Mucosa of stomach (tissue), 1 donor: Measurements from ENCODE around the gene ACTR1A.
A peak's percentile ranks its signal among the peaks of the same experiment; 100 is the strongest.

Experiments
- H3K27me3 ChIP-seq: one replicate; pipeline ENCODE4 v1.7.0; 2013; ENCODE audit warnings: mild to moderate bottlenecking, low read length; ENCODE audit not compliant: control insufficient read depth, insufficient read depth
- H3K36me3 ChIP-seq: one replicate; pipeline ENCODE4 v1.7.0; 2013; ENCODE audit warnings: low read length; ENCODE audit not compliant: control insufficient read depth, insufficient read depth
- H3K4me1 ChIP-seq: one replicate; pipeline ENCODE4 v1.7.0; 2013; ENCODE audit warnings: mild to moderate bottlenecking, low read length; ENCODE audit not compliant: control insufficient read depth, insufficient read depth
- H3K4me3 ChIP-seq: one replicate; pipeline ENCODE4 v1.7.0; 2013; ENCODE audit warnings: low read length
- H3K9ac ChIP-seq: one replicate; pipeline ENCODE4 v1.7.0; 2013; ENCODE audit warnings: mild to moderate bottlenecking, low read length, moderate library complexity
- H3K9me3 ChIP-seq: one replicate; pipeline ENCODE4 v1.7.0; 2013; ENCODE audit warnings: mild to moderate bottlenecking, low read length, moderate library complexity; ENCODE audit not compliant: control insufficient read depth
- donor health status: Pancreatic carcinoma.

Gene ACTR1A

GRCh38 chr10:102473445-102474331, 28.8 kb downstream of the ACTR1A start:
- H3K36me3 ChIP-seq = no peaks in the 10 kb centered on the region
- no peak overlapping the region for H3K9ac ChIP-seq
- H3K4me1 ChIP-seq = no peaks in the 10 kb centered on the region
- H3K27me3 ChIP-seq = no peaks in the 10 kb centered on the region
- H3K4me3 ChIP-seq = no peak overlapping the region
- H3K9me3 ChIP-seq = no peaks in the 10 kb centered on the region

GRCh38 chr10:102470579-102471546, 31.6 kb downstream of the ACTR1A start:
- Histone ChIP-seq H3K4me3 (no peak overlapping the region), H3K4me1 (no peaks in the 10 kb centered on the region), H3K9me3 (no peaks in the 10 kb centered on the region), H3K36me3 (no peaks in the 10 kb centered on the region), H3K27me3 (no peaks in the 10 kb centered on the region), H3K9ac (no peak overlapping the region)

GRCh38 chr10:102468683-102469082, 33.8 kb downstream of the ACTR1A start:
- Histone ChIP-seq H3K4me1 (no peaks in the 10 kb centered on the region), H3K4me3 (no peak overlapping the region), H3K9me3 (no peaks in the 10 kb centered on the region), H3K36me3 (no peaks in the 10 kb centered on the region), H3K27me3 (no peaks in the 10 kb centered on the region), H3K9ac (no peak overlapping the region)

- H3K9ac ChIP-seq = peak overlapping the region; percentile 29
- H3K36me3 ChIP-seq = no peaks in the 10 kb centered on the region
- H3K4me1 ChIP-seq = no peaks in the 10 kb centered on the region
- H3K4me3 ChIP-seq = peak overlapping the region; percentile 62
- no peaks in the 10 kb centered on the region for H3K27me3 ChIP-seq
- no peaks in the 10 kb centered on the region for H3K9me3 ChIP-seq
These were observed 34.5 kb downstream of the ACTR1A start for GRCh38 chr10:102467971-102468438.

GRCh38 chr10:102467318-102467717, 35.2 kb downstream of the ACTR1A start:
- no peaks in the 10 kb centered on the region for H3K9me3 ChIP-seq

GRCh38 chr10:102465466-102465865, 37.0 kb downstream of the ACTR1A start:
- H3K9ac ChIP-seq = no peak overlapping the region
- H3K4me3 ChIP-seq = no peak overlapping the region
- H3K4me1 ChIP-seq = peaks cover 22% of the 10 kb centered on the region
- H3K27me3 ChIP-seq = no peaks in the 10 kb centered on the region
- no peaks in the 10 kb centered on the region for H3K9me3 ChIP-seq
- no peaks in the 10 kb centered on the region for H3K36me3 ChIP-seq

More at GRCh38 chr10:102467318-102467717, 35.2 kb downstream of the ACTR1A start:
- H3K4me3 ChIP-seq = no peak overlapping the region
- H3K27me3 ChIP-seq = no peaks in the 10 kb centered on the region
- H3K9ac ChIP-seq = peak overlapping the region; percentile 29
- peaks cover 6% of the 10 kb centered on the region for H3K4me1 ChIP-seq
- H3K36me3 ChIP-seq = no peaks in the 10 kb centered on the region

GRCh38 chr10:102463983-102464382, 38.5 kb downstream of the ACTR1A start:
- H3K4me3 ChIP-seq = no peak overlapping the region
- no peak overlapping the region for H3K9ac ChIP-seq
- H3K4me1 ChIP-seq = peaks cover 22% of the 10 kb centered on the region
- H3K9me3 ChIP-seq = no peaks in the 10 kb centered on the region
- no peaks in the 10 kb centered on the region for H3K27me3 ChIP-seq
- no peaks in the 10 kb centered on the region for H3K36me3 ChIP-seq

- H3K36me3 ChIP-seq = no peaks in the 10 kb centered on the region
- no peaks in the 10 kb centered on the region for H3K9me3 ChIP-seq
- no peaks in the 10 kb centered on the region for H3K27me3 ChIP-seq
- H3K4me3 ChIP-seq = no peak overlapping the region
- peaks cover 22% of the 10 kb centered on the region for H3K4me1 ChIP-seq
- peak overlapping the region; percentile 13 for H3K9ac ChIP-seq
These were observed 39.9 kb downstream of the ACTR1A start for GRCh38 chr10:102462512-102463054.

GRCh38 chr10:102461187-102462054, 41.1 kb downstream of the ACTR1A start:
- H3K9ac ChIP-seq = peak overlapping the region; percentile 65
- H3K4me1 ChIP-seq = peaks cover 22% of the 10 kb centered on the region

GRCh38 chr10:102460836-102461186, 41.7 kb downstream of the ACTR1A start:
- Histone ChIP-seq H3K4me1 (peaks cover 22% of the 10 kb centered on the region), H3K9ac (peak overlapping the region; percentile 65), H3K36me3 (no peaks in the 10 kb centered on the region), H3K4me3 (peak overlapping the region; percentile 53), H3K27me3 (no peaks in the 10 kb centered on the region), H3K9me3 (no peaks in the 10 kb centered on the region)

More at GRCh38 chr10:102461187-102462054, 41.1 kb downstream of the ACTR1A start:
- H3K36me3 ChIP-seq = no peaks in the 10 kb centered on the region
- no peaks in the 10 kb centered on the region for H3K27me3 ChIP-seq
- no peaks in the 10 kb centered on the region for H3K9me3 ChIP-seq
- H3K4me3 ChIP-seq = peak overlapping the region; percentile 53

- H3K4me3 ChIP-seq = no peak overlapping the region
- H3K36me3 ChIP-seq = no peaks in the 10 kb centered on the region
- no peaks in the 10 kb centered on the region for H3K27me3 ChIP-seq
- no peaks in the 10 kb centered on the region for H3K9me3 ChIP-seq
- H3K9ac ChIP-seq = no peak overlapping the region
- peaks cover 22% of the 10 kb centered on the region for H3K4me1 ChIP-seq
These were observed 43.9 kb downstream of the ACTR1A start for GRCh38 chr10:102458656-102459055.
